Measurements from ENCODE around the gene PELI2.

- no peak for TF ChIP-seq CTCF (IDR thresholded peaks at IDR 0.05)
- no peak for TF ChIP-seq POLR2A (IDR thresholded peaks at IDR 0.05)
Measured at GRCh38 chr14:56313789-56314188, 195.6 kb downstream of the PELI2 start.
